ENCODE data around the gene TAOK2.

The TAOK2 gene

GRCh38 chr16:30000735-30001631 is 27.3 kb downstream of the TAOK2 start:
- no peaks in the 10 kb centered on the region for H3K9me3 Mint-ChIP-seq
- peak overlapping the region; percentile 56 for H3K27ac Mint-ChIP-seq
- no peak overlapping the region for H3K4me3 Mint-ChIP-seq
- peaks cover 83% of the 10 kb centered on the region for H3K36me3 Mint-ChIP-seq
- DNase-seq (ENCODE audit: low spot score in 2 of 2), result no peak
- H3K4me1 Mint-ChIP-seq, result peaks cover 42% of the 10 kb centered on the region
- no peak for ATAC-seq

- Mint-ChIP-seq H3K27ac (peak overlapping the region; percentile 56), H3K4me3 (no peak overlapping the region), H3K4me1 (peaks cover 30% of the 10 kb centered on the region), H3K9me3 (no peaks in the 10 kb centered on the region), H3K36me3 (peaks cover 65% of the 10 kb centered on the region)
- DNase-seq (ENCODE audit: low spot score in 2 of 2) (no peak), ATAC-seq (no peak)
Measured at GRCh38 chr16:30002614-30003346, 29.1 kb downstream of the TAOK2 start.

GRCh38 chr16:30003670-30004423 is 30.2 kb downstream of the TAOK2 start:
- Mint-ChIP-seq H3K9me3 (no peaks in the 10 kb centered on the region), H3K4me1 (peaks cover 30% of the 10 kb centered on the region), H3K27ac (peak overlapping the region; percentile 37), H3K36me3 (peaks cover 54% of the 10 kb centered on the region), H3K4me3 (no peak overlapping the region)
- DNase-seq (ENCODE audit: low spot score in 2 of 2), result no peak
- ATAC-seq, result no peak

- ATAC-seq (no peak), DNase-seq (ENCODE audit: low spot score in 2 of 2) (no peak)
- Mint-ChIP-seq H3K9me3 (no peaks in the 10 kb centered on the region), H3K4me1 (peaks cover 28% of the 10 kb centered on the region), H3K27ac (peak overlapping the region; percentile 37), H3K36me3 (peaks cover 48% of the 10 kb centered on the region), H3K4me3 (no peak overlapping the region)
Measured at GRCh38 chr16:30004424-30004776, 30.7 kb downstream of the TAOK2 start.

GRCh38 chr16:30004811-30005242 is 31.2 kb downstream of the TAOK2 start:
- H3K27ac Mint-ChIP-seq, result no peak overlapping the region
- H3K36me3 Mint-ChIP-seq, result peaks cover 44% of the 10 kb centered on the region
- no peak for ATAC-seq

GRCh38 chr16:30005341-30006094 is 31.9 kb downstream of the TAOK2 start:
- H3K4me3 Mint-ChIP-seq, result no peak overlapping the region
- no peak for DNase-seq (ENCODE audit: low spot score in 2 of 2)
- peak; percentile 57 for ATAC-seq
- H3K9me3 Mint-ChIP-seq, result no peaks in the 10 kb centered on the region
- H3K4me1 Mint-ChIP-seq, result peaks cover 32% of the 10 kb centered on the region
- peaks cover 37% of the 10 kb centered on the region for H3K36me3 Mint-ChIP-seq
- no peak overlapping the region for H3K27ac Mint-ChIP-seq

More at GRCh38 chr16:30004811-30005242, 31.2 kb downstream of the TAOK2 start:
- no peak overlapping the region for H3K4me3 Mint-ChIP-seq
- H3K9me3 Mint-ChIP-seq, result no peaks in the 10 kb centered on the region
- no peak for DNase-seq (ENCODE audit: low spot score in 2 of 2)
- peaks cover 26% of the 10 kb centered on the region for H3K4me1 Mint-ChIP-seq

GRCh38 chr16:30006095-30006473 is 32.4 kb downstream of the TAOK2 start:
- ATAC-seq, result no peak
- DNase-seq (ENCODE audit: low spot score in 2 of 2), result no peak
- Mint-ChIP-seq H3K9me3 (no peaks in the 10 kb centered on the region), H3K4me1 (peaks cover 34% of the 10 kb centered on the region), H3K27ac (peak overlapping the region; percentile 12), H3K36me3 (peaks cover 32% of the 10 kb centered on the region), H3K4me3 (no peak overlapping the region)

GRCh38 chr16:30006659-30007377 is 33.1 kb downstream of the TAOK2 start:
- H3K4me1 Mint-ChIP-seq, result peaks cover 33% of the 10 kb centered on the region

GRCh38 chr16:30007378-30007895 is 33.8 kb downstream of the TAOK2 start:
- no peak for DNase-seq (ENCODE audit: low spot score in 2 of 2)
- H3K36me3 Mint-ChIP-seq, result peaks cover 27% of the 10 kb centered on the region
- H3K9me3 Mint-ChIP-seq, result no peaks in the 10 kb centered on the region
- H3K27ac Mint-ChIP-seq, result peak overlapping the region; percentile 34
- H3K4me3 Mint-ChIP-seq, result no peak overlapping the region
- ATAC-seq, result no peak
- peaks cover 31% of the 10 kb centered on the region for H3K4me1 Mint-ChIP-seq

More at GRCh38 chr16:30006659-30007377, 33.1 kb downstream of the TAOK2 start:
- peaks cover 29% of the 10 kb centered on the region for H3K36me3 Mint-ChIP-seq
- H3K27ac Mint-ChIP-seq, result peak overlapping the region; percentile 34
- no peak for ATAC-seq
- H3K4me3 Mint-ChIP-seq, result no peak overlapping the region
- no peak for DNase-seq (ENCODE audit: low spot score in 2 of 2)
- no peaks in the 10 kb centered on the region for H3K9me3 Mint-ChIP-seq

- DNase-seq (ENCODE audit: low spot score in 2 of 2) (no peak), ATAC-seq (no peak)
- H3K4me1 Mint-ChIP-seq, result peaks cover 21% of the 10 kb centered on the region
- H3K4me3 Mint-ChIP-seq, result peak overlapping the region; percentile 76
- peaks cover 16% of the 10 kb centered on the region for H3K36me3 Mint-ChIP-seq
- no peak overlapping the region for H3K27ac Mint-ChIP-seq
- no peaks in the 10 kb centered on the region for H3K9me3 Mint-ChIP-seq
Measured at GRCh38 chr16:30009085-30009862, 35.6 kb downstream of the TAOK2 start.

GRCh38 chr16:30009990-30010843 is 36.5 kb downstream of the TAOK2 start:
- Mint-ChIP-seq H3K4me1 (peaks cover 21% of the 10 kb centered on the region), H3K27ac (peak overlapping the region; percentile 29), H3K4me3 (peak overlapping the region; percentile 76), H3K9me3 (no peaks in the 10 kb centered on the region), H3K36me3 (peaks cover 11% of the 10 kb centered on the region)
- no peak for DNase-seq (ENCODE audit: low spot score in 2 of 2)
- ATAC-seq, result peak; percentile 22

- ATAC-seq, result peak; percentile 67
- H3K4me3 Mint-ChIP-seq, result peak within 1 kb of the TSS; percentile 76
- no peak for DNase-seq (ENCODE audit: low spot score in 2 of 2)
- H3K27ac Mint-ChIP-seq, result peak within 1 kb of the TSS; percentile 29
- H3K36me3 Mint-ChIP-seq, result peaks cover 6% of the 10 kb centered on the region
- H3K4me1 Mint-ChIP-seq, result peaks cover 21% of the 10 kb centered on the region
- no peaks in the 10 kb centered on the region for H3K9me3 Mint-ChIP-seq
Measured at GRCh38 chr16:30010844-30011713, 37.4 kb downstream of the TAOK2 start, which contains the start of gene DOC2A. Gene DOC2A (minus strand): TSS chr16:30011027. CDS start chr16:30010222, 805 bp downstream.
